H9 (cell line): Measurements from ENCODE around the gene LARGE1. TPM values are rescaled to one million over a fixed set of nuclear protein-coding genes. Genes with fewer than 3 reads are reported as not detected.

Source experiments
- DNase-seq: peaks from one replicate; pipeline ENCODE4 v3.0.0-alpha.2; 2017
- H2AFZ ChIP-seq: one replicate; pipeline ENCODE4 v1.6.1; 2013; ENCODE audit warnings: mild to moderate bottlenecking, low read length, control low read depth, moderate library complexity
- H2AK5ac ChIP-seq: 2 replicates; pipeline ENCODE4 v1.6.1; 2013; ENCODE audit warnings: low read length, control low read depth, mixed read lengths; ENCODE audit not compliant: insufficient read length
- H2BK120ac ChIP-seq: one replicate; pipeline ENCODE4 v1.6.1; 2013; ENCODE audit warnings: low read depth, mild to moderate bottlenecking, low read length, control low read depth, inconsistent platforms; ENCODE audit not compliant: poor library complexity, severe bottlenecking
- H2BK12ac ChIP-seq: 2 replicates; pipeline ENCODE4 v1.6.1; 2013; ENCODE audit warnings: low read length, control low read depth, mixed read lengths, low read depth; ENCODE audit not compliant: insufficient read length
- H2BK15ac ChIP-seq: 2 replicates; pipeline ENCODE4 v1.6.1; 2013; ENCODE audit warnings: low read depth, low read length, control low read depth
- H2BK20ac ChIP-seq: one replicate; pipeline ENCODE4 v1.6.1; 2013; ENCODE audit warnings: low read depth, mild to moderate bottlenecking, low read length, control low read depth, inconsistent platforms; ENCODE audit not compliant: poor library complexity, severe bottlenecking
- H2BK5ac ChIP-seq: 2 replicates; pipeline ENCODE4 v1.6.1; 2013; ENCODE audit warnings: low read length, control low read depth, mixed read lengths; ENCODE audit not compliant: insufficient read length
- H3K14ac ChIP-seq: 2 replicates; pipeline ENCODE4 v1.6.1; 2013; ENCODE audit warnings: low read length, control low read depth; ENCODE audit not compliant: insufficient read depth
- H3K18ac ChIP-seq: 2 replicates; pipeline ENCODE4 v1.6.1; 2013; ENCODE audit warnings: low read depth, mild to moderate bottlenecking, mixed read lengths, low read length, control low read depth; ENCODE audit not compliant: insufficient read length
- H3K23ac ChIP-seq: 2 replicates; pipeline ENCODE4 v1.6.1; 2013; ENCODE audit warnings: low read length, control low read depth, mixed read lengths, low read depth; ENCODE audit not compliant: insufficient read length
- H3K23me2 ChIP-seq: 2 replicates; pipeline ENCODE4 v1.6.1; 2013; ENCODE audit warnings: low read depth, mild to moderate bottlenecking, mixed read lengths, low read length, control low read depth; ENCODE audit not compliant: insufficient read length, poor library complexity, severe bottlenecking
- H3K27ac ChIP-seq: 2 replicates; pipeline ENCODE4 v1.5.1; 2013; ENCODE audit warnings: low read length, control low read depth, mixed read lengths, low read depth; ENCODE audit not compliant: insufficient read length
- H3K27me3 ChIP-seq: 2 replicates; pipeline ENCODE4 v1.6.1; 2013; ENCODE audit warnings: low read length, control low read depth, inconsistent platforms; ENCODE audit not compliant: insufficient read depth
- H3K4ac ChIP-seq: 2 replicates; pipeline ENCODE4 v1.6.1; 2013; ENCODE audit warnings: low read depth, mild to moderate bottlenecking, control low read depth, inconsistent platforms, low read length, moderate library complexity
- H3K4me1 ChIP-seq: 2 replicates; pipeline ENCODE4 v1.6.1; 2013; ENCODE audit warnings: low read length, control low read depth, inconsistent platforms; ENCODE audit not compliant: insufficient read depth
- H3K4me2 ChIP-seq: 2 replicates; pipeline ENCODE4 v1.6.1; 2013; ENCODE audit warnings: low read length, control low read depth, mixed read lengths; ENCODE audit not compliant: insufficient read length, insufficient read depth
- H3K56ac ChIP-seq: 2 replicates; pipeline ENCODE4 v1.6.1; 2013; ENCODE audit warnings: low read depth, mild to moderate bottlenecking, mixed read lengths, low read length, control low read depth; ENCODE audit not compliant: insufficient read length
- H3K79me1 ChIP-seq: 2 replicates; pipeline ENCODE4 v1.6.1; 2013; ENCODE audit warnings: low read depth, mild to moderate bottlenecking, moderate library complexity, low read length, control low read depth, inconsistent platforms; ENCODE audit not compliant: insufficient read depth, poor library complexity, severe bottlenecking
- H3K79me2 ChIP-seq: 2 replicates; pipeline ENCODE4 v1.6.1; 2013; ENCODE audit warnings: low read length, control low read depth, inconsistent platforms; ENCODE audit not compliant: insufficient read depth
- H3K9ac ChIP-seq: 2 replicates; pipeline ENCODE4 v1.6.1; 2013; ENCODE audit warnings: low read length, control low read depth, mixed read lengths; ENCODE audit not compliant: insufficient read length; ENCODE audit errors: extremely low read depth
- H3K9me3 ChIP-seq: one replicate; pipeline ENCODE4 v1.6.1; 2013; ENCODE audit warnings: low read depth, low read length, inconsistent platforms; ENCODE audit not compliant: control insufficient read depth
- H3T11ph ChIP-seq: one replicate; pipeline ENCODE4 v1.6.1; 2013; ENCODE audit warnings: mild to moderate bottlenecking, low read length, control low read depth, inconsistent platforms
- H4K20me1 ChIP-seq: one replicate; pipeline ENCODE4 v1.6.1; 2013; ENCODE audit not compliant: control insufficient read depth, insufficient read length, insufficient read depth
- H4K5ac ChIP-seq: 2 replicates; pipeline ENCODE4 v1.6.1; 2013; ENCODE audit warnings: low read depth, mild to moderate bottlenecking, mixed read lengths, low read length, control low read depth; ENCODE audit not compliant: insufficient read length
- H4K8ac ChIP-seq: replicated peaks from 2 replicates; pipeline ENCODE4 v1.6.1; 2013; ENCODE audit warnings: low read length, control low read depth, mixed read lengths, low read depth; ENCODE audit not compliant: insufficient read length
- H4K91ac ChIP-seq: 2 replicates; pipeline ENCODE4 v1.6.1; 2013; ENCODE audit warnings: low read depth, mild to moderate bottlenecking, moderate library complexity, mixed read lengths, low read length, control low read depth; ENCODE audit not compliant: insufficient read length
- H3K27ac Mint-ChIP-seq, 3 experiments: 2 replicates in 2 of 3; 3 replicates in 1 of 3; pipeline ENCODE4 v1.8.0; 2020 to 2021; ENCODE audit warnings: mixed read lengths in 3 of 3, mild to moderate bottlenecking in 1 of 3, moderate library complexity in 1 of 3
- H3K27me3 Mint-ChIP-seq: 2 replicates; pipeline ENCODE4 v1.8.0; 2021; ENCODE audit warnings: low read depth, mild to moderate bottlenecking, moderate library complexity, mixed read lengths
- H3K36me3 Mint-ChIP-seq, 3 experiments: 2 replicates in 2 of 3; 3 replicates in 1 of 3; pipeline ENCODE4 v1.8.0; 2020 to 2021; ENCODE audit warnings: low read depth in 3 of 3, mixed read lengths in 3 of 3; ENCODE audit not compliant: insufficient read depth in 1 of 3
- H3K4me1 Mint-ChIP-seq, 2 experiments: 2 replicates each; pipeline ENCODE4 v1.8.0; 2020; ENCODE audit warnings: mixed read lengths in 2 of 2
- H3K4me3 Mint-ChIP-seq, 2 experiments: 2 replicates in 1 of 2; 3 replicates in 1 of 2; pipeline ENCODE4 v1.8.0; 2020 to 2021; ENCODE audit warnings: mild to moderate bottlenecking in 2 of 2, mixed read lengths in 2 of 2, moderate library complexity in 1 of 2
- H3K9me3 Mint-ChIP-seq, 2 experiments: 2 replicates in 1 of 2; 3 replicates in 1 of 2; pipeline ENCODE4 v1.8.0; 2020; ENCODE audit warnings: mild to moderate bottlenecking in 2 of 2, mixed read lengths in 2 of 2, moderate library complexity in 1 of 2
- WGBS: extraction: QIAGEN DNeasy Blood & Tissue Kit; methylation state at CpG from one replicate; pipeline ENCODE4 v1.1.7; 2013; ENCODE audit warnings: missing lambda C conversion rate, low lambda C conversion rate, mixed read lengths; ENCODE audit not compliant: insufficient read length; ENCODE audit errors: extremely low coverage; 5-methylcytosine and 5-hydroxymethylcytosine counted together
- total RNA-seq: library from RNA; stranded (reverse); gene quantifications from 2 replicates; pipeline ENCODE4 v1.2.1, GENCODE V29; 2021
- TF ChIP-seq, protein P1 (sequence below): fragments of 200-600 bp; sonication (generic); conservative IDR thresholded peaks from 3 replicates; pipeline ENCODE4 v1.8.0; 2021; ENCODE audit warnings: antibody characterized with exemption, mild to moderate bottlenecking

LARGE1 gene
- total RNA-seq, 1 experiment from 2014 or later = 43.5 TPM

DNA sequence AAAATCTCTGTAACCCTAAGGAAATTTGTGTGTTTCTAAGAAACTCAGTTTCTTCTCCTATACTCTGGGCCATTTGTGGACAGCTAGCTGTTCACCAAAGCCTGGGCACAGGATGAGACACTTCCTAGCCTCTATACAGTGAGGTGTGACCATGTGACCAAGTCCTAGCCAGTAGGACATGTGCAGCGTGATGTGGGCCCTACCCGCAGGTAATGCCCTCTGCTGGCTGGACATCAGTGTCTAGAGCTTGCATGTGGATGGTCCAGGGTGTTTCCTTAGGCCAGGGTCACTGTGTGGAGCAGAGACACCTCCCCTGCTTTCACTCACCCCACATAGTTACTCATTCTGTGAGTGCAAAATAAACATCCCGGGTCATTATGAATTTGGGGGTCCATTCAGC is 100.5 kb downstream of the LARGE1 start:
- peaks cover 21 to 25% (median 23%) of the 10 kb centered on the region in 3 experiments; a peak in 6 of 7 replicates for H3K36me3 Mint-ChIP-seq
- H3K4me1 Mint-ChIP-seq = peaks cover 55 to 59% of the 10 kb centered on the region in 2 experiments
- Histone ChIP-seq H2BK12ac (no peak overlapping the region), H3T11ph (no peak overlapping the region), H3K79me1 (peaks cover 6% of the 10 kb centered on the region), H3K18ac (no peak overlapping the region), H4K20me1 (no peaks in the 10 kb centered on the region), H3K9ac (no peak overlapping the region), H2BK5ac (no peak overlapping the region), H2AK5ac (no peak overlapping the region), H3K27me3 (no peaks in the 10 kb centered on the region), H3K9me3 (no peaks in the 10 kb centered on the region), H2AFZ (no peak overlapping the region), H4K5ac (no peak overlapping the region), H3K4ac (no peak overlapping the region), H3K23me2 (no peaks in the 10 kb centered on the region), H2BK15ac (no peak overlapping the region), H2BK120ac (no peak overlapping the region), H3K4me1 (peaks cover 13% of the 10 kb centered on the region), H2BK20ac (no peak overlapping the region), H3K79me2 (peaks cover 36% of the 10 kb centered on the region; the same call in 1 of the 2 replicates), H4K8ac (no peak overlapping the region), H4K91ac (no peak overlapping the region), H3K27ac (no peak overlapping the region), H3K14ac (no peak overlapping the region), H3K4me2 (no peak overlapping the region), H3K23ac (no peak overlapping the region), H3K56ac (no peak overlapping the region)
- DNase-seq = no peak
- no peak overlapping the region; a peak in 1 of 7 replicates for H3K27ac Mint-ChIP-seq
- TF ChIP-seq, protein P1, sequence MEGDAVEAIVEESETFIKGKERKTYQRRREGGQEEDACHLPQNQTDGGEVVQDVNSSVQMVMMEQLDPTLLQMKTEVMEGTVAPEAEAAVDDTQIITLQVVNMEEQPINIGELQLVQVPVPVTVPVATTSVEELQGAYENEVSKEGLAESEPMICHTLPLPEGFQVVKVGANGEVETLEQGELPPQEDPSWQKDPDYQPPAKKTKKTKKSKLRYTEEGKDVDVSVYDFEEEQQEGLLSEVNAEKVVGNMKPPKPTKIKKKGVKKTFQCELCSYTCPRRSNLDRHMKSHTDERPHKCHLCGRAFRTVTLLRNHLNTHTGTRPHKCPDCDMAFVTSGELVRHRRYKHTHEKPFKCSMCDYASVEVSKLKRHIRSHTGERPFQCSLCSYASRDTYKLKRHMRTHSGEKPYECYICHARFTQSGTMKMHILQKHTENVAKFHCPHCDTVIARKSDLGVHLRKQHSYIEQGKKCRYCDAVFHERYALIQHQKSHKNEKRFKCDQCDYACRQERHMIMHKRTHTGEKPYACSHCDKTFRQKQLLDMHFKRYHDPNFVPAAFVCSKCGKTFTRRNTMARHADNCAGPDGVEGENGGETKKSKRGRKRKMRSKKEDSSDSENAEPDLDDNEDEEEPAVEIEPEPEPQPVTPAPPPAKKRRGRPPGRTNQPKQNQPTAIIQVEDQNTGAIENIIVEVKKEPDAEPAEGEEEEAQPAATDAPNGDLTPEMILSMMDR = peak; percentile 25; the same call in 2 of the 3 replicates
- no CpG with 5 or more reads among the region's 3 CpGs for WGBS
- no peaks in the 10 kb centered on the region for H3K27me3 Mint-ChIP-seq
- H3K4me3 Mint-ChIP-seq = no peak overlapping the region
- H3K9me3 Mint-ChIP-seq = peaks cover 7 to 13% of the 10 kb centered on the region in 2 experiments; a peak in 3 of 5 replicates
